Ovary (tissue), 9 donors: ENCODE results near the gene CHAC2. TPM values are rescaled to one million over a fixed set of nuclear protein-coding genes. Genes with fewer than 3 reads are reported as not detected.
A peak's percentile ranks its signal among the peaks of the same experiment; 100 is the strongest.

Experiments used
- DNase-seq, 5 donors: peaks; one replicate each; pipeline ENCODE4 v3.0.0-alpha.2; 2019 to 2020
- H3K27ac ChIP-seq, 2 donors: fragments of 200-600 bp; one replicate each; pipeline versions ENCODE4 v1.5.1 to v1.8.0; 2019 to 2022
- H3K27me3 ChIP-seq: fragments of 200-600 bp; one replicate; pipeline ENCODE4 v1.8.0; 2022
- H3K36me3 ChIP-seq: fragments of 200-600 bp; sonication (generic); one replicate; pipeline ENCODE4 v1.5.1; 2019
- H3K4me1 ChIP-seq: one replicate; pipeline ENCODE4 v1.8.1; 2013; ENCODE audit warnings: mild to moderate bottlenecking, moderate library complexity; ENCODE audit not compliant: insufficient read depth
- H3K4me3 ChIP-seq: fragments of 200-600 bp; sonication (generic); one replicate; pipeline ENCODE4 v1.5.1; 2017
- H3K9me3 ChIP-seq, 2 donors: fragments of 200-600 bp in 1 of 2; sonication (generic) in 1 of 2; one replicate each; pipeline versions ENCODE4 v1.5.1 to v1.8.1; 2013 to 2019; ENCODE audit warnings: mild to moderate bottlenecking in 1 of 2, moderate library complexity in 1 of 2
- CTCF ChIP-seq, 3 donors: fragments of 450-650 bp in 2 of 3; fragments of 200-600 bp in 1 of 3; IDR thresholded peaks; one replicate each; pipeline versions ENCODE4 v1.5.1 to v1.8.0; 2016 to 2022; ENCODE audit warnings: antibody characterized with exemption in 3 of 3, mild to moderate bottlenecking in 1 of 3
- EP300 ChIP-seq: sonication (generic); formaldehyde crosslinking; IDR thresholded peaks from one replicate; pipeline ENCODE4 v1.6.1; 2017; ENCODE audit warnings: antibody characterized with exemption
- POLR2A ChIP-seq: fragments of 450-650 bp; IDR thresholded peaks from one replicate; pipeline ENCODE4 v1.6.1; 2017; ENCODE audit warnings: antibody characterized with exemption, mild to moderate bottlenecking, moderate library complexity
- WGBS, 3 donors: extraction: QIAGEN DNeasy Blood & Tissue Kit in 1 of 3; methylation state at CpG; one replicate each; pipeline versions ENCODE4 v1.1.5 to v1.1.7; 2013 to 2017; 5-methylcytosine and 5-hydroxymethylcytosine counted together
- intact Hi-C, 4 donors: fragments of 100-400 bp; cut with DNase I; formaldehyde crosslinking; loops; one replicate each; pipeline versions ENCODE4 v1.11.0 to v1.15.1; 2022 to 2023
- polyA plus RNA-seq, 2 donors: library from polyadenylated mRNA; stranded (reverse); fragments of 200-250 nt in 1 of 2; fragments of 350-450 nt in 1 of 2; fragmentation: Illumina TruSeq in 1 of 2; extraction: RNeasy Lipid Tissue Mini Kit (QIAGEN cat#74804) in 1 of 2; gene quantifications; one replicate each; pipeline ENCODE4 v1.2.3, GENCODE V29; 2013 to 2014
- total RNA-seq, 7 donors: library from RNA; depleted of rRNA in 2 of 7; stranded (reverse); fragments of >200 nt in 2 of 7; fragmentation: NEBNext Ultra II Directional in 3 of 7; extraction: Animal tissue kit (Norgen Biotek cat#: 25700) in 3 of 7; gene quantifications; one replicate each; pipeline versions ENCODE4 v1.1.0 to v1.2.4, GENCODE V29; 2016 to 2023
- donor health status: DM: no; HTN: no; CAD: no; lungs with moderate emphysema.
- donor health status: DM: no; HTN: no; CAD: no.
- donor health status: Bipolar disorder and iron deficiency.
- donor health status: DM: yes; HTN: yes; CAD: no.
- donor health status: DM: no; HTN: no; CAD: no.
- donor health status: DM: yes; HTN: yes; CAD: no.

CHAC2 gene
- total and polyA plus RNA-seq, 9 donors, result 0.39 to 2.0 (median 1.1) TPM

GRCh38 chr2:53768242-53768542, 588 bp downstream of the CHAC2 start:
- peak overlapping the region; percentile 75 for H3K4me3 ChIP-seq
- no peaks in the 10 kb centered on the region for H3K27me3 ChIP-seq
- no peak for DNase-seq
- TF ChIP-seq EP300, result no peak
- TF ChIP-seq CTCF (IDR thresholded peaks at IDR 0.05), result no peak
- TF ChIP-seq POLR2A, result no peak
- no peaks in the 10 kb centered on the region for H3K4me1 ChIP-seq
- no peaks in the 10 kb centered on the region for H3K9me3 ChIP-seq
- peak overlapping the region in 1 of 2 donors; percentile 59 for H3K27ac ChIP-seq
- WGBS, 3 donors, result 1 to 2% (median 1%) methylated on average over 12 of the region's 12 CpGs
- H3K36me3 ChIP-seq, result no peaks in the 10 kb centered on the region
- intact Hi-C loops, result no loop called here

GRCh38 chr2:53769318-53769945, 1.8 kb downstream of the CHAC2 start:
- 88 to 97% (median 95%) methylated on average over 15 of the region's 15 CpGs for WGBS, 3 donors
- Histone ChIP-seq H3K27ac (no peak overlapping the region), H3K4me3 (no peak overlapping the region), H3K27me3 (no peaks in the 10 kb centered on the region), H3K4me1 (no peaks in the 10 kb centered on the region), H3K36me3 (no peaks in the 10 kb centered on the region), H3K9me3 (no peaks in the 10 kb centered on the region)
- TF ChIP-seq CTCF (IDR thresholded peaks at IDR 0.05) (no peak), POLR2A (no peak), EP300 (no peak)
- intact Hi-C loops, result no loop called here
- no peak for DNase-seq

- H3K36me3 ChIP-seq, result no peaks in the 10 kb centered on the region
- TF ChIP-seq EP300 (no peak), POLR2A (no peak), CTCF (IDR thresholded peaks at IDR 0.05) (no peak)
- no peak overlapping the region for H3K4me3 ChIP-seq
- DNase-seq, result no peak
- no peak overlapping the region for H3K27ac ChIP-seq
- intact Hi-C loops, result no loop called here
- 85 to 90% (median 89%) methylated on average over 4 of the region's 4 CpGs for WGBS, 3 donors
- H3K9me3 ChIP-seq, result no peaks in the 10 kb centered on the region
- H3K4me1 ChIP-seq, result no peaks in the 10 kb centered on the region
- no peaks in the 10 kb centered on the region for H3K27me3 ChIP-seq
These were observed 2.7 kb downstream of the CHAC2 start for GRCh38 chr2:53770264-53770663.

GRCh38 chr2:53777134-53777533, 9.5 kb downstream of the CHAC2 start:
- no peak for TF ChIP-seq EP300
- no peak for TF ChIP-seq POLR2A
- TF ChIP-seq CTCF (IDR thresholded peaks at IDR 0.05), result no peak
- no peak overlapping the region for H3K4me3 ChIP-seq
- intact Hi-C loops, result no loop called here
- no peaks in the 10 kb centered on the region for H3K4me1 ChIP-seq
- H3K27ac ChIP-seq, result no peak overlapping the region
- H3K27me3 ChIP-seq, result no peaks in the 10 kb centered on the region
- no peaks in the 10 kb centered on the region for H3K36me3 ChIP-seq
- 70 to 91% (median 82%) methylated on average over 1 of the region's 1 CpG for WGBS, 3 donors
- no peak for DNase-seq
- H3K9me3 ChIP-seq, result no peaks in the 10 kb centered on the region
